H1 (cell line): Measurements from ENCODE around the gene ZNF292. TPM values are rescaled to one million over a fixed set of nuclear protein-coding genes. Genes with fewer than 3 reads are reported as not detected.
A peak's percentile ranks its signal among the peaks of the same experiment; 100 is the strongest.

Experiments used
- CTCF ChIA-PET: fragments of 300-600 bp; sonication (Branson Sonifier 250); formaldehyde crosslinking; loops from one replicate; lab custom pipeline; 2021; ENCODE audit not compliant: partially characterized antibody; lab: Charles Lee
- POLR2A ChIA-PET: fragments of 300-600 bp; sonication (Branson Sonifier 250); formaldehyde crosslinking; loops from one replicate; lab custom pipeline; 2021; ENCODE audit warnings: inconsistent platforms; ENCODE audit not compliant: partially characterized antibody; lab: Charles Lee
- DNase-seq, 2 experiments: peaks; one replicate each; pipeline versions ENCODE4 v3.0.0 to v3.0.0-alpha.2; 2010 to 2022; ENCODE audit warnings: low spot score in 2 of 2, low read depth in 1 of 2, mixed read lengths in 1 of 2
- FAIRE-seq: peaks from 2 replicates; lab custom pipeline; 2011; peaks lifted over from hg19 to GRCh38; lab: Jason Lieb, UNC
- H2AFZ ChIP-seq: 2 replicates; pipeline ENCODE4 v1.8.1; 2012; ENCODE audit warnings: low read length, inconsistent platforms
- H2AK5ac ChIP-seq: 2 replicates; pipeline ENCODE4 v1.6.1; 2013; ENCODE audit warnings: low read depth, low read length
- H2BK120ac ChIP-seq: replicated peaks from 2 replicates; pipeline ENCODE3; 2013; ENCODE audit warnings: low read depth, low read length, inconsistent platforms
- H2BK12ac ChIP-seq: 2 replicates; pipeline ENCODE4 v1.6.1; 2013; ENCODE audit warnings: low read depth, low read length
- H2BK15ac ChIP-seq: 2 replicates; pipeline ENCODE4 v1.6.1; 2013; ENCODE audit warnings: low read length
- H2BK20ac ChIP-seq: 2 replicates; pipeline ENCODE4 v1.6.1; 2013; ENCODE audit warnings: low read length
- H2BK5ac ChIP-seq: 2 replicates; pipeline ENCODE4 v1.6.1; 2013; ENCODE audit warnings: low read depth, low read length
- H3K14ac ChIP-seq: 2 replicates; pipeline ENCODE4 v1.6.1; 2013; ENCODE audit warnings: inconsistent platforms; ENCODE audit not compliant: insufficient read length
- H3K18ac ChIP-seq: 2 replicates; pipeline ENCODE4 v1.6.1; 2013; ENCODE audit warnings: low read length; ENCODE audit errors: extremely low read depth
- H3K23ac ChIP-seq: 2 replicates; pipeline ENCODE4 v1.6.1; 2013; ENCODE audit warnings: inconsistent platforms; ENCODE audit not compliant: insufficient read length
- H3K23me2 ChIP-seq: 2 replicates; pipeline ENCODE4 v1.6.1; 2013; ENCODE audit warnings: low read depth, low read length
- H3K27ac ChIP-seq: 2 replicates; pipeline ENCODE4 v1.6.1; 2011; ENCODE audit warnings: low read depth, low read length, inconsistent platforms
- H3K27me3 ChIP-seq, 4 experiments: replicated peaks in 1 of 4; 1 replicate in 1 of 4; 2 replicates in 3 of 4; pipeline versions ENCODE4 v1.6.1 to v1.8.1; 2011 to 2013; ENCODE audit warnings: low read length in 3 of 4, mild to moderate bottlenecking in 3 of 4, inconsistent platforms in 2 of 4, mixed read lengths in 2 of 4, moderate library complexity in 1 of 4; ENCODE audit not compliant: control insufficient read depth in 3 of 4, insufficient read depth in 3 of 4; ENCODE audit errors: extremely low read depth in 1 of 4
- H3K36me3 ChIP-seq, 4 experiments: 2 replicates each; pipeline versions ENCODE4 v1.6.1 to v1.8.1; 2011 to 2013; ENCODE audit warnings: mild to moderate bottlenecking in 4 of 4, low read length in 3 of 4, moderate library complexity in 2 of 4, control low read depth in 1 of 4, inconsistent platforms in 1 of 4; ENCODE audit not compliant: insufficient read depth in 4 of 4, control insufficient read depth in 2 of 4
- H3K4ac ChIP-seq: replicated peaks from 2 replicates; pipeline ENCODE3; 2013; ENCODE audit warnings: low read length, low read depth, mixed read lengths, inconsistent platforms; ENCODE audit not compliant: insufficient read length
- H3K4me1 ChIP-seq, 4 experiments: replicated peaks in 1 of 4; 1 replicate in 1 of 4; 2 replicates in 3 of 4; pipeline versions ENCODE4 v1.6.1 to v1.8.1; 2011 to 2013; ENCODE audit warnings: low read length in 3 of 4, inconsistent platforms in 2 of 4, mixed read lengths in 1 of 4; ENCODE audit not compliant: insufficient read depth in 4 of 4, control insufficient read depth in 3 of 4
- H3K4me2 ChIP-seq, 2 experiments: 2 replicates each; pipeline versions ENCODE4 v1.6.1 to v1.8.1; 2011 to 2013; ENCODE audit warnings: low read depth in 2 of 2, low read length in 2 of 2, control low read depth in 1 of 2, inconsistent platforms in 1 of 2, mild to moderate bottlenecking in 1 of 2; ENCODE audit not compliant: insufficient read depth in 1 of 2
- H3K4me3 ChIP-seq, 4 experiments: fragments of 200-600, 300-600 bp in 1 of 4; sonication (generic), shearing (Covaris generic), sonication (Bioruptor Twin) in 1 of 4; 2 replicates each; pipeline versions ENCODE4 v1.5.1 to v1.8.1; 2011 to 2016; ENCODE audit warnings: low read length in 4 of 4, low read depth in 3 of 4, control low read depth in 2 of 4, inconsistent platforms in 2 of 4, mild to moderate bottlenecking in 2 of 4, mixed read lengths in 1 of 4, moderate library complexity in 1 of 4; ENCODE audit not compliant: insufficient read depth in 2 of 4; ENCODE audit errors: extremely low read depth in 1 of 4
- H3K56ac ChIP-seq: replicated peaks from 2 replicates; pipeline ENCODE3; 2013; ENCODE audit warnings: low read depth, mild to moderate bottlenecking, mixed read lengths, low read length, inconsistent platforms; ENCODE audit not compliant: insufficient read length
- H3K79me1 ChIP-seq: 2 replicates; pipeline ENCODE4 v1.6.1; 2013; ENCODE audit warnings: low read depth, low read length, control low read depth
- H3K79me2 ChIP-seq, 2 experiments: 2 replicates each; pipeline versions ENCODE4 v1.6.1 to v1.8.1; 2012 to 2013; ENCODE audit warnings: low read length in 2 of 2, mild to moderate bottlenecking in 2 of 2, inconsistent platforms in 1 of 2; ENCODE audit not compliant: insufficient read depth in 2 of 2, control insufficient read depth in 1 of 2
- H3K9ac ChIP-seq, 4 experiments: replicated peaks in 1 of 4; 1 replicate in 1 of 4; 2 replicates in 3 of 4; pipeline versions ENCODE4 v1.6.1 to v1.8.1; 2011 to 2013; ENCODE audit warnings: low read depth in 3 of 4, low read length in 3 of 4, control low read depth in 2 of 4, mild to moderate bottlenecking in 2 of 4, moderate library complexity in 2 of 4, inconsistent platforms in 1 of 4; ENCODE audit errors: extremely low read depth in 1 of 4
- H3K9me3 ChIP-seq, 2 experiments: 2 replicates each; pipeline versions ENCODE4 v1.6.1 to v1.8.1; 2012 to 2013; ENCODE audit warnings: mild to moderate bottlenecking in 2 of 2, moderate library complexity in 2 of 2, control low read depth in 1 of 2, inconsistent platforms in 1 of 2, low read depth in 1 of 2, low read length in 1 of 2, mixed read lengths in 1 of 2; ENCODE audit not compliant: insufficient read depth in 2 of 2
- H4K20me1 ChIP-seq, 2 experiments: replicated peaks in 1 of 2; 2 replicates each; pipeline versions ENCODE3 to v1.8.1; 2011 to 2013; ENCODE audit warnings: inconsistent platforms in 2 of 2, low read length in 2 of 2, mild to moderate bottlenecking in 1 of 2; ENCODE audit not compliant: insufficient read depth in 2 of 2, control insufficient read depth in 1 of 2
- H4K5ac ChIP-seq: 2 replicates; pipeline ENCODE4 v1.6.1; 2013; ENCODE audit warnings: low read length, low read depth, mixed read lengths, inconsistent platforms; ENCODE audit not compliant: insufficient read length
- H4K8ac ChIP-seq: 2 replicates; pipeline ENCODE4 v1.8.0; 2013; ENCODE audit warnings: mild to moderate bottlenecking, moderate library complexity, low read length, inconsistent platforms; ENCODE audit not compliant: insufficient read depth; ENCODE audit errors: extremely low read depth
- H4K91ac ChIP-seq: replicated peaks from 2 replicates; pipeline ENCODE3; 2013; ENCODE audit warnings: low read length, mixed read lengths, inconsistent platforms; ENCODE audit not compliant: insufficient read length
- FOSL1 ChIP-seq: IDR thresholded peaks from 2 replicates; pipeline ENCODE4 v1.6.1; 2011; ENCODE audit warnings: mild to moderate bottlenecking, low read depth, low read length, moderate library complexity; ENCODE audit not compliant: insufficient read depth
- RFX5 ChIP-seq: IDR thresholded peaks from 2 replicates; pipeline ENCODE4 v1.6.1; 2011; ENCODE audit warnings: low read depth, low read length, improper control_type of control experiment, borderline replicate concordance
- WGBS, 2 experiments: shearing (Covaris generic) in 1 of 2; methylation state at CpG; one replicate each; pipeline versions ENCODE4 v1.1.6 to v1.1.7; 2013 to 2015; ENCODE audit warnings: low lambda C conversion rate in 2 of 2, mixed read lengths in 2 of 2, inconsistent platforms in 1 of 2, low coverage in 1 of 2, missing lambda C conversion rate in 1 of 2; ENCODE audit not compliant: insufficient replicate concordance in 2 of 2, insufficient coverage in 1 of 2, insufficient read length in 1 of 2; ENCODE audit errors: extremely low coverage in 1 of 2, missing lambda C conversion rate in 1 of 2; 5-methylcytosine and 5-hydroxymethylcytosine counted together
- polyA plus RNA-seq, 7 experiments: library from polyadenylated mRNA; depleted of rRNA in 3 of 7; stranded (reverse) in 5 of 7; unstranded in 2 of 7; fragments of >200 nt in 5 of 7; fragments of 200-250 nt in 2 of 7; gene quantifications; 1 replicate in 5 of 7; 2 replicates in 1 of 7; 4 replicates in 1 of 7; pipeline versions ENCODE4 v1.2.1 to v1.2.3, GENCODE V29; 2011 to 2013; ENCODE audit warnings: missing spikeins in 2 of 7, mixed read lengths in 2 of 7
- total RNA-seq: library from RNA; stranded (reverse); fragmentation: NEBNext Ultra II Directional; extraction: Animal tissue kit (Norgen Biotek cat#: 25700); gene quantifications from 2 replicates; pipeline ENCODE4 v1.2.1, GENCODE V29; 2021

ZNF292 gene
- total and polyA plus RNA-seq, 2 of the 8 experiments (the other 6 are each of a cell fraction or from before 2014, with no cell fraction given), result 6.8 to 44.2 TPM

- H3K9ac ChIP-seq, result no peak overlapping the region
- no peak for FAIRE-seq
- no peak overlapping the region for H2BK12ac ChIP-seq
- H2BK120ac ChIP-seq, result no peak overlapping the region
- no peak overlapping the region; a peak in 1 of 4 replicates for H3K4me2 ChIP-seq
- no peak overlapping the region for H3K56ac ChIP-seq
- H4K91ac ChIP-seq, result no peak overlapping the region
- H4K20me1 ChIP-seq, result no peaks in the 10 kb centered on the region
- H3K27me3 ChIP-seq, result no peaks in the 10 kb centered on the region
- no peak overlapping the region for H3K4me3 ChIP-seq
- TF ChIP-seq RFX5, result peak; percentile 80
- no peak for TF ChIP-seq FOSL1
- no peak overlapping the region for H2BK20ac ChIP-seq
- H4K5ac ChIP-seq, result no peak overlapping the region
- peaks cover 0 to 6% (median 2%) of the 10 kb centered on the region in 4 experiments; a peak in 2 of 7 replicates for H3K4me1 ChIP-seq
- no peak overlapping the region for H4K8ac ChIP-seq
- no peak overlapping the region for H2BK5ac ChIP-seq
- no peak overlapping the region for H3K27ac ChIP-seq
- no peaks in the 10 kb centered on the region for H3K36me3 ChIP-seq
- H2AFZ ChIP-seq, result 0 out of 2 replicates have a peak overlapping the region, but pooled peaks have one; percentile 92
- no peak overlapping the region; the same call in 1 of the 2 replicates for H3K18ac ChIP-seq
- DNase-seq, result no peak
- no peaks in the 10 kb centered on the region for H3K79me2 ChIP-seq
- no peaks in the 10 kb centered on the region for H3K23me2 ChIP-seq
- no peak overlapping the region for H2BK15ac ChIP-seq
- WGBS, 2 experiments, result 81% methylated on average over 2 of the region's 2 CpGs; no CpG with 5 or more reads in 1 of the 2 experiments
- no peaks in the 10 kb centered on the region for H3K9me3 ChIP-seq
- no peak overlapping the region for H3K14ac ChIP-seq
- POLR2A ChIA-PET, result interaction anchor here (1.1 kb wide), 1 partner anchor 15 kb away, joined by 3 read pairs; no protein-coding TSS in a partner anchor
- no peak overlapping the region for H2AK5ac ChIP-seq
- CTCF ChIA-PET, result interaction anchor here (0.6 to 1.9 kb wide), 6 partner anchors 24 to 277 kb away, joined by 3 to 6 read pairs (median 3); no protein-coding TSS in a partner anchor
- no peak overlapping the region for H3K4ac ChIP-seq
- H3K23ac ChIP-seq, result no peak overlapping the region
- H3K79me1 ChIP-seq, result no peaks in the 10 kb centered on the region
Observed at GRCh38 chr6:87115402-87116135, 39.8 kb upstream of the ZNF292 start.
